DMS153 treated with DMSO at 0.1 percent for 48 hours (cell line): ENCODE measurements around the gene IFT74.
"Not testable (repeated sequence)": the region's sequence is repeated elsewhere in the genome, so short reads cannot be mapped to it uniquely, and the experiment has no call there.

Experiments
- DNase-seq: peaks from one replicate; lab custom pipeline; 2025; ENCODE audit not compliant: unreplicated experiment; lab: John Stamatoyannopoulos, UW

The IFT74 gene

DNA sequence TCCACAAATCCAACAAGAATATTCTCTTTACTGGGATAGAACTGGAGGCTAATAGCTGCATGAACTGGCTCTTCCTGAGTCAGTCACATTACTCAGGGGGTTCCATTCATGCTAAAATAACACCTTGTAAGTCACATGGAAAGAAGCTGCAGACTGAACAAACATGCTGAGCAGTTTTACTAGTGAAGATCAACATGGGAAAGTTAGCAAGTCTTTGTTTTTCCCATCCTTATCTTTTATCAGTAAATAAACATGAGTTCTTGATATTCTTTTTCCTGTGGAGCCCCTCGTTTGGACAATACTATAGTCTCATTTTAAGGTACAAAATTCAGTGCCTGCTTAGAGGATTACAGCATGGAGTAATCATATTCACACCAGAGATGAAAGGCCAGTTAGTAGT lies 109.1 kb downstream of the IFT74 start:
- no peak for DNase-seq

DNA sequence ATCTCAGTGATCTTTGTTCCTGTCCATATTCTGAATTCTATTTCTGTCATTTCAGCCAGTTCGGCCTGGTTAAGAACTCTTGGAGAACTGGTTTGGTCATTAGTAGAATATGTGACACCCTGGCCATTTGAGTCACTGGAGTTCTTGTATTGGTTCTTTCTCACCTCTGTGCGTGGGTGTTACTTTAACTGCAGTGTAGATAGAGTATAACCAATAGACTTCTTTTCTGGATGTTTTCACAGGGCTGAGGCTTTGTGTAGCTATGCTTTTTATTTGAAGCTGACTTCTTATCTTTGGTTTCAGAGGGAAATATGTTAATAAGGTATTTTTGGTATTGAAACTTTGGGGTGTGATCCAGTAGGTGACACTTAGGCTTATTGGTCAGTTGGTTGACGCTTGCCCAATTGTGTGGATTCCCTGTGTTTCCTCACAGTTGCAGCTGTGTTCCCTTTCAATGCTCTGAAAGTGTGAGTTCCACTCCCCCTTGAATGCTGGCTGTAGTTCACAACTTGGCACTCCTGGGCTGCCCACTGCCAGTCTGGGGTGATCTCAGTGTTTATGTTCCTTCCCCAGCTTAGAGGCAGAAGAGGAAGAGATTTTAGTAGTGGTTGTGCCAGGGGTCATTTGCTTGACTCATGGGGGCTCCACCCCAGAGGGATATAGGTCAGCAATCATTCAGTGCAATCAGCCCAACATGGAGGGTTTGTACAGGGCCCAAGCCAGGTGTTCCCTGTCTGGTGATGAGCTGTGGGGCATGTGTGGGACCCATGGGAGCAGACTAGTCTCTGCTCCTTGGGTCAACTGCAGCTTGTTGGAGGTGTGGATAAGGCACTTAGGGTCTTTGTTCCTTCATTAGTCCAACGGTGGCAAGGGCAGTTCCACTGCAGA lies 117.9 kb downstream of the IFT74 start:
- DNase-seq, result no peak

DNA sequence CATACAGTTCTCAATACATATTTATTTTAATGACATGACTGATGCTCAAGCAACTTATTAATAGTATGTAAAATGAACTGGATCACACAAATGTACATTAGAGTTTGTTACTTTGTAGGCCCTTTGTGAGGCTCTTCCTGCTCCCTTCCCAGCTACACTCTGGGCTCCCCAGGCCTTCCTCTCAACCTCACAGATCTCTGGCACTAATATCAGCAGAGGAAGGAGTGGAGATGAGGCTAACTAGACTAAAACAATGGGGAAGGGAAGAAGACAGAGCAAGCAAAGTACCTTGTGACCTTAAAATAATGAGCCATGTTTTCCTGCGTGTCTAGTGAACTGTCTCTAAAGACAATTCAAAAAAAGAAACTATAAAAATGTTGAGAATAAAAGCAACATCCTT lies 122.5 kb downstream of the IFT74 start:
- no peak for DNase-seq

- no peak for DNase-seq
Observed at GRCh38 chr9:27085456-27085855, 129.2 kb downstream of the IFT74 start.

- no peak for DNase-seq
Observed at GRCh38 chr9:27086818-27087680, 130.8 kb downstream of the IFT74 start.

DNA sequence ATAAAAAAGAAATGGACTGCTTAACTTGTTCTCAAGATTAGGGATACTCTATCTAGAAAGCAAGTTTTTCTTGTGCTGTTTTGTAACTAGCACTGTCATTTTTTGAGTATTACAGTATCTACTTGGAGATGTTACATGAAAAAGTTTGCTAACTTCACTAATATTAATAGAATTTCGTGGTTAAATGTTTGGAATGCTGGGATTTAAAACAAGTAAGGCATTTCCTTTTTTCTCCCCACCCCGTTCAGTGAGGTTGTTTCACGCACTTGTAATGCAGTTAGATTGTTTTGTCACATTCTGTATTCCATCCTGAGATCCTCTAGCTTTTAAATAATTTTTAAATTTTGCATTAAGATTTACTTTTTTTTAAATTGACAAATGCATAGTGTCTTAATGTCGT lies 132.8 kb downstream of the IFT74 start:
- DNase-seq, result no peak

DNA sequence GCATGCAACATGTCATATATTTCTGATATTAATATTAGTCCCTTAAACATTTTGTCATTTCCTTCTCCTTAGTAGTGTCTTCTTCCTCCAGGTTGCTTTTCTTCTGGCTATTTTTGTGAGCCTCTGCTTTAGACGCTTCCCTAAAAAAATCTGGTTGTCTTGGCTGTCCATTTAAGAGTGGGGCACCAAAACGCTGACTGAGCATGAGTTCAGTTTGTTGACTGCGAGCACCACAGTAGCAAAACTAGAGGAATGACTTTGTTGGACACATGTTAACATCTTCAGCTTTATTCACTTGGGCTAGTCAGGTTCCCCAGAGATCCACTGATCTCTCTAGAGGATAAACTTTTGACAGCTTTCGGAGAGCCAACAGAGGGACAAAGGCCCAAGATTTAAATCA lies 133.5 kb downstream of the IFT74 start:
- no peak for DNase-seq

DNA sequence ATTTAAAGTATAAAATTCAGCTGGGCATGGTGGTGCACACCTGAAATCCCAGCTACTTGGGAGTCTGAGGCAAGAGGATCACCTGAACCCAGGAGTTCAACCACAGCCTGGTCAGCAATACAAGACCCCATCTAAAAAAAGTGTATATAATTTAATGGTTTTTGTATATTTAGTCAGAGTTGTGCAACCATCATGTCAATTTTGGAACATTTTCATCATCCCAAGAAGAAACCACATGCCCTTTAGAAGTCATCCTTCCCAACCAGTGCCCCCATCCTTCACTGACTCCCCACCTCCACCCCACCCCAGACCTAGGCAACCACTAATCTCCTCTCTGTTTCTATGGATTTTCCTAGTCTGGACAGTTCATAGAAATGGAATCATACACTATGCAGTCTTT lies 134.0 kb downstream of the IFT74 start:
- DNase-seq, result no peak

DNA sequence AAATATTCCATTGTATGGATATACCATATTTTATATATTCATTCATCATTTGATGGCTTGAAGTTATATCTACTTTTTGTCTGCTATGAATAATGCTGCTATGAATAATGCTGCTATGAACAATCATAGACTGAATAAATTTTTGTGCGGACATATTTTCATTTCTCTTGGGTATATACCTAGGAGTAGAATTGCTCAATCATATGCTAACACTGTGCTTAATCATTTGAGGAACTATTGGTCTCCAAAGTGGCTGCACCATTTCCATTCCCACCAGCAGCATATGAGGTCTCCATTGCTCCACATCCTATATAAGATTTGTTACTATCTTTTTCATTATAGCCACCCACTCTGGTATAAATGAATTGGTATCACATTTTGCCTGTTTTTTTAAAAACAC lies 134.5 kb downstream of the IFT74 start:
- DNase-seq, result no peak

GRCh38 chr9:27092496-27092895 lies 136.3 kb downstream of the IFT74 start:
- DNase-seq, result not testable (repeated sequence)

- not testable (repeated sequence) for DNase-seq
Observed at GRCh38 chr9:27093384-27094067, 137.3 kb downstream of the IFT74 start.

GRCh38 chr9:27094640-27095298 lies 138.6 kb downstream of the IFT74 start:
- DNase-seq, result no peak

GRCh38 chr9:27107241-27107640 lies 151.0 kb downstream of the IFT74 start:
- no peak for DNase-seq

DNA sequence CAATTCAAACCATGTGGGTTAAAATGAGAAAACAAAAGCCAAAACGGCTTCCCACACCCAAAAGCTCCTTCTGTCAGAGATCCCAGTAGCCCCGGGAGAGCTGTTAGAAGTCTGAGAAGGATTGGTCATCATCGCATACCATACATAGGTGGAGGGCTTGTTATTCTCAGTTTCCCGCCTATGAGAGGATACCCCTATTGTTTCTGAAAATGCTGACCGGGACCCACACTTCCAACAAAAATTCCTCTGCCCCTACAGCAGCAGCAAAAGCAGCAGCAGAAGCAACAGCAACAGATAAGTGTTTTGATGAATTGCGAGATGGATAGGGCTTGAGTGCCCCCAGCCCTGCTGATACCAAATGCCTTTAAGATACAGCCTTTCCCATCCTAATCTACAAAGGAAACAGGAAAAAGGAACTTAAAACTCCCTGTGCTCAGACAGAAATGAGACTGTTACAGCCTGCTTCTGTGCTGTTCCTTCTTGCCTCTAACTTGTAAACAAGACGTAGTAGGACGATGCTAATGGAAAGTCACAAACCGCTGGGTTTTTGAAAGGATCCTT lies 152.8 kb downstream of the IFT74 start, which contains the start of gene TEK:
TEK (plus strand) TSS at position 245 of the 561 bp plus-strand sequence. CDS start 366 bp downstream, outside the sequence.
- no peak for DNase-seq

GRCh38 chr9:27109621-27110020 lies 153.4 kb downstream of the IFT74 start:
- no peak for DNase-seq

GRCh38 chr9:27110181-27110580 lies 154.0 kb downstream of the IFT74 start:
- no peak for DNase-seq

DNA sequence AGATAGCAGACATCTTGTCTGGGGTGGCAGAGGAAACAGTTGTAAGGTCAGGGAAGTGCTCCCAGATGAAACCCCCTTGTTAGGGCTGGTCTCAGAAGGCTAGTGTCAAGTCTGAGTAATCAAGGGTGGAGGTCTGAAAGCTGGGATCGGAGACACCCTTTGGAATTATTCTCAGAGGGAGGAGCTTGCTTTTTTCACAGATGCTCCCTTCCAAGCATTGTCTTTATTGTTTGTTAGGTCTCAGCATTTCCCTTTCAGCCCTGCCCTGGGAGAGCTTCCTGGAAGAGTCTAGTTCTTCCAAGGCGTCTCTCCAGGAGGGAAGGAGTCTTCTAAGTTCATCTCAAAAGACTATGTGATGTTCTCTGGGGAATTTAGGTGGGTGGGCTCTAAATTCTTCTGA lies 156.0 kb downstream of the IFT74 start:
- no peak for DNase-seq
